Kasumi-1 (cell line): ENCODE measurements around the gene KCNQ5.

Experiments
- DNase-seq, 2 experiments: peaks; one replicate each; lab custom pipeline; 2025; lab: John Stamatoyannopoulos, UW

KCNQ5 gene

DNA sequence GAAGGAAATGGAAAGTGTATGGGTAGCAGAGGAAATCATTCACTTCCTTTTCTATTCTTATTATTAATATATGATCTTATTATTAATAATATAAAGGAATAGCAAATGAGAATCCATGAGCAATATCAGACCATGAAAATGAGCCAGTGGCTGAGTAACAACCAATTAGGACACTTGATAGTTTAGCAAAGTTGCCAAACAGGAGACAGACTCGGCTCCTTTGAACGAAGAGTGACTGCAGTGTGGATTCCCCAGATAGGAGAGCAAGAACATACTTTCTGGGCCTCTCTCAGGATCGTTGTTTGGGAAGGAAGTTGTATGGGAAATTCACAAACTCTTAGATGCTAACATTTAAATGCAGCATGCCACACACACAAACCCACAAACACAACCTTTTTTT lies 381.4 kb downstream of the KCNQ5 start:
- DNase-seq: no peak

DNA sequence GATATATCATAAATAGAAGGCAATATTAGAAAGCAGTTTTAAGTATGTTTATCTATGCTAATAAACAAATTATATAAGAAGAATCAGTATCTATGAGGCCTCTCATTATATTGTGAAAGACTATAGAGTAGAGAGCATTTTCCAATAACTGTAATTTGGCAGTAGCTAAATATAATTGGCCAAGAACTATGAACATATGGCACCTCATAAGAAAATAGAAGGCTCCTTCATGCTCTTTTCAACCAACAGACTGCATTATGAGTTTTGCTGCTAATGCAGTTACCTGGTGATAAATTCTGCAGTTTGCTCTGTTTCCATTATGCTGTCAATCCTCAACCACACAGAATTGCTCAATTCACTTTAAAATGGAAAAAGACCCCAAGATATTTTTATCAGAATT lies 382.4 kb downstream of the KCNQ5 start:
- no peak for DNase-seq

DNA sequence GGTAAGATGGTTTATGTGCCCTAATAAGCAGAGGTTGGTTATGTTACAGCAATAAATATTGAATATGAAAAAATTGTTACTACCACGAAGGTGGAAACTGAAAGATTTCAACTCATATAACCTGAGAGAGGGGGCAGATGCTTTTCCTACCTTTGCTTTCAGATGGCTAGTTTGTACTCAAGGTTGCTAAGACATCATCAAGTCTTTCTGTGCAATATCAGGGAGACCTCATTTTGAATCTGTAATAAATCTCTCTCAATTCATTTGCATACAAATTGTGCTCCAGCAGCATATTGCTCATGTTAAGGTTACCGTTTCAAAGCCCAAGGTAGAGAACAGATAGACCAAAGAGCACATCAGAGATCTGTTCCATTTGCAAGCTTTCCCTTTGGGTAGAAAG lies 383.0 kb downstream of the KCNQ5 start:
- DNase-seq: no peak

DNA sequence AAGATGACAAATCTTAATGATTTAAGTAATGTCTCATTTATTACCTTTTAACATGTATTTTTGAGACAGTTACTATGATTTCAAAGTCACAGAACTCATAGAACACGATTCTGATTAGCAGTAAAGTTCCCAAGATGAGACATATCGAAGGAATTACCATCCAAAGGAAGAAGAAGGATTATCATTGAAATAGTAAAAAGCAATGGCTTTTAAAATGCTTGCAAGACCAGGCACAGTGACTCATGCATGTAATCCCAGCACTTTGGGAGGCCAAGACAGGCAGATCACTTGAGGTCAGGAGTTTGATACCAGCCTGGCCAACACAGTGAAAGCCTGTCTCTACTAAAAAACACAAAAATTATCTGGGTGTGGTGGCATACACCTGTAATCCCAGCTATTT lies 384.3 kb downstream of the KCNQ5 start:
- no peak for DNase-seq

DNA sequence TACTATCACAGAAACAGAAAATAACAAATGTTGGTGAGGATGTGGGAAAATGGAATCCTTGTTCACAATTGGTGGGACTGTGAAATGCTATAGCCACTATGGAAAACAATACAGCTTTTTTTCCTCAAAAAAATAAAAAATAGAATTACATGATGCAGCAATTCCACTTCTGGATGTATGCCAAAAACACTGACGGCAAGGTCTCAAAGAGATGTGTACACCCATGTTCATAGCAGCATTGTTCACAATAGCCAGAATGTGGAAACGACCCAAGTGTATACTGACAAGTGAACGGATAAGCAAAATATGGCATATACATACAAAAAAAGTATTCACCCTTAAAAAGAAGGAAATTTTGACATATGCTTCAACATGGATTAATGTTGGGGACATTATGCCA lies 390.1 kb downstream of the KCNQ5 start:
- no peak for DNase-seq

DNA sequence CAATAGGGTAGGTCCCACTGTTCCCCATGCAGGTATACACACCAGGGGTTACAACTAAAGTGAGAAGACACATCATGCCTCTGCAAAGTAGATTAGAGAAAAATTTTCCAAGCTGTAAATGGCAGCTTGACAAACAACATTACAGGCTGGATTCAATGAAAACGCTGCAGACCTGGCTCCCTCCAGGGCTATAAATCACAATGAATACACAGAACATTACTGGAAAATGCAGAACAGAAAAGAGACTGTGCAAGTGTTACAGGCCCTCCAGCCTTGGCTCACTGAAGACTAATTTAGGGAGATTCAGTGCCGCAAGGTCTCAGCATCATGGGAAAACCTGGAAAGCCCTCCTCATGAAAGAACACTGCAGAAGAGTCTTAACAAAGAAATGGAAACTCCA lies 395.6 kb downstream of the KCNQ5 start:
- DNase-seq: no peak

DNA sequence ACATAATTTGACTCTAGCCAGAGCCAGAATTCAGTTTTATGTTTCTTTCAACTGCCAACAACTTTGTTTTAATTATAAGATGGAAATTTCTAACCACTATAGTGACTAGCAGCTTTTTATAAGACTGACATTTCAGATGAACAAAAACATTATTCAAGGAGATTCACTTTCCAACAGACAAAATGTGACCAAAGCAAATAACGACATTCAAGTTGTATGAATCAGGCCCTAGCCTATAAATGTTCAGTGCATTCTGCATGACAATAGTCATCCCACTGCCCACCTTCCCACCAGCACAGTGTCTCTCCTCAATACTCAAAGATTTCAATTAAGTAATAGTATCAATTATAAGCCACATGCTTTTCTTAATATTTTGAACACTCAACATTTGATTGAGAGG lies 402.7 kb downstream of the KCNQ5 start:
- DNase-seq: no peak

DNA sequence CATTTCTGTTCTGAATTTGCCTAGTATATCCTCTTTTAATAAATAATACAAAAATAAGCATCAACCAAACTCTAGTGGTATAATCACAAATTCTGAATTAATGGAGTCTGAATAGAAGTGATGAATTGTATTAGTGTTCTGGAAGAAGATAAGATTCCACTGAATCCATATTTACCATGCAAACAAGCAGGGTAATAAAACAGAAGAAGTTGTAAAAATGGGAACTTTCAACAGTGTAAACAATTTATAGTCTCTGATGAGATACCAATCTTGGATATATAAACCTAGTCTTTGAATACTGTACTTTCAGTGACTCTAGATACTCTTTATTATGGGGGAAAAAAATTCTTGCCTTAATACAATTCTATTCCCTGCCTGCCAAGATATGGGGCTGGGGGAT lies 405.8 kb downstream of the KCNQ5 start:
- no peak for DNase-seq

DNA sequence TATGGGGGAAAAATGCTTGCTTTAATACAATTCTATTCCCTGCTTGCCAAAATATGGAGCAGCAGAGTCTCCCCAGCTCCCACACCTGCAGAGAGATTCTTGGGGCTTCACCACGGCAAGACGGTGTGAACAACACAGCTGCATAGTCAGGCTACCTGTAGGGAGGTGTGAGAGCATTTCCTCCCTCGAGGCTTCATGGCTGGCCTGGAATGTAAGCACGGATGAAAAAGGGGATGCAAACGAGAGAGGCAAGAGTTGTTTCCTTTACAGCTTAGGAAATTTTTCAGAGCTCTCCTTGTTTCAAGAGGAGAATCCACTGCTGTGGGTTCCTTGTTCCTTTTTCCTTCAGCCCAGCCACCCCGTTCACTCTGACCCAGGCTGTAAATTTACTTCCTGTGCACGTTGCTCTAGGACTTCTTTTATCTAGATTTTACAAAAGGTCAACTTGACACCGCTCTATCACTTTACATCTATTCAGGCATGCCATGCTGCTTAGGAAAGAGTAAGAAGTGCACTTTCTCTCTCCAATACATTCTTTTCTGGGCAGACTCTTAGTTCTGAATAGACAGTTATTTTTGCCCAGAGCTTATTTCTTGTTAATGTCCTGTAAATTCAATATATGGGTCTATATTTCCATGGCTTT lies 406.4 kb downstream of the KCNQ5 start:
- DNase-seq: peak; percentile 55 to 59

DNA sequence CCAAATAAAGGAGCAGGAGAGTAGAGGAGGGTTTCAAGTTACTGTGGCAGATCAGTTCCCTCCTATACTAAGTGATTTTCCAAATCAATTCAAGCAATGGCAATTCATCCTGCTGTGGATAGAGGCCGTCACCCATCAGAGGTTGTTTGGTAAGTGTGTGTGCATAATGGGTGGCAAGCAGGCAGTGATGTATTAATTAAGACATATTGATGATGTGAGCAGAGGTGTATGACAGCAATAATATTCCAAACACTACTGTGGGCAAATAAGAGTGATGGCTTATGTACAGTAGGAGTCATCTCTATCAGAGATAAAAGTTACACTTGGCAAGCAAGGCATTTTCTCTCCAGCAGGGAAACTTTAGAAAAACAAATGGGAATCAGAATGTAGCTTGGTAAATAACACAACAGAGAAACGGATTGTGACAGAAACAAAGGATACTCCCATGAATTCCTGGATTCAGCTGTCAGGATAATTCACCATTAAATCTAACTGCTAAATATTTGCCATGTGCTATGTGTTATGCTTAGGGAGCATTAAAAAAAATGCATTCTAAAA lies 407.1 kb downstream of the KCNQ5 start:
- no peak for DNase-seq

DNA sequence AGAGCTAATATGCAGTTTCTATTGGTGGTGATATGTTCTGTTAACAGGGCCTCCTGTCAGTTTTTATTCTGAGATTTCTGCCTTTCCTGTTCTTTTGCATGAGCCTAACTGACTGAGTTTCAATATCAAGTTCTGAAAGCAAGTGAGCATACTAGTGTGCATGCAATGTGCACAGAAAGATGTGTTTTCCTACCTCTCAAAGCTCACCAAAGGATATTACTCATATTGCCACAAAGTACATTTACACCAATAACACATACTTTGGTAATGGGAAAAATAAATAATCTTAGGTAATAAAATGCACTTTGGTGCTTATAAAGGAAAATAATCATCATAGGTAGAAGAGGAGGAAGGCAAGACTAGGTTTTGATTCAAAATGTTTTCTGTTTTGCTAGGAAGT lies 408.4 kb downstream of the KCNQ5 start:
- DNase-seq: no peak

DNA sequence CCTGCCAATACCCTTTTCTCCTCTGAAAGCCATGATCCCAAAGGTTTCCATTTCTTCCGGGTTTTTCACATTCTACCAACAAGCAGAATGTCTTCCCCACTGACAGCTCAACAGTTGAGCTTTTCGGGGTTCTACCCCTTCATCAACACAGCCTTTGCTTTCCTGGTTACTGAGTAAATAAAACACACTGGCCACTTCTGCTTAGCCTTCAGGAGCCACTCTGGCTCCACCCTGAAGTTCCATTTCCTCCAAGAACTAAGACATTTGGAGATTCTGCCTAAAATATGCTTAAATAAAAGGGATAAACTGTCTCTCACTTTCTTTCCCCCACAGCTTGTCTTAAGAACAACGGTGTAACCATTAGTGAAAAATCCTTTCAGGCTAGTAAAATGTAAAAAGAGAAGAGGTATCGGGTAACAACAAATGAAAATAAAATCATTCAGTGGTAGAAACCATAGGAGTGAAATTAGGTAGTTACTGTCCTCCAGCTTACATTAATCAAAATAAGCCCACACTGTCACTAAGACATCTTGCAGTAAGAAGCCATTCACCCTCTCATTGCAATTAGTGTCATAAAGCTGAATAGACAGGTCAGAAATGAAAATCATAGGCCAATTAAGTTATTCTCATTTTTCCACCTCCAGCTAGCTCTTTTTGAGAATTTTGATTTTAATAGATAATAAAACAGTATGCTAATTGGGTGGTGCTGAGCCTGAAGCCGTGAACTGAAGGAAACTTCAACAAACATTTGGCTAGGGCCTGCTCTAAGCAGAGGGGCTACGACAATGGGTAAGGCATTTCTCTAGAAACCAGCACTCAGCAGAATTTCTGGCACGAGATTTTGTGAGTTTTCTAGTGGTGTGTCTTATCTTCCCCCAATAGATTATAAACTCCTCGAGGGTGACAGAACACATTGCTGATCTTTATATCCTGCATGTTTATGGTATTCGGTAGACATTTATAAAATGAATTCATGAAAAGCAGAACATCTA lies 409.2 kb downstream of the KCNQ5 start:
- no peak for DNase-seq

DNA sequence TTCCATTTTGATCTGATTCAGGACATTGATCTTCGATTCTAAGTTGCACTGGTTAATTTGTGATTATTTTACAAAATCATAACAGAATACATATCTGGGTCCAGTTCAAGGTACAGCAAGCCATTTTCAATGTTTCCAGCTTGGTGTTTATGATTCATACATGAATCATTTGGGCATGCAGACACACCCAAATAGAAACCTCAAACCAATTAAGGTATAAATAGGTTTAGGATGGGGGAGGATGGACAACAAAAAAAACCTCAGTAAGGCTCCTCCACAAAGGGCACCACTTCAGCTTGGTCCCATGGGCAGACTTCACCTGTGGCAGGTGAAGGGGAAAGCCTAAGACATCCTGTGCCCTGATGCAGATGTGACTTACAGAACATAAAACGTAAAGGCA lies 410.7 kb downstream of the KCNQ5 start:
- DNase-seq: no peak

DNA sequence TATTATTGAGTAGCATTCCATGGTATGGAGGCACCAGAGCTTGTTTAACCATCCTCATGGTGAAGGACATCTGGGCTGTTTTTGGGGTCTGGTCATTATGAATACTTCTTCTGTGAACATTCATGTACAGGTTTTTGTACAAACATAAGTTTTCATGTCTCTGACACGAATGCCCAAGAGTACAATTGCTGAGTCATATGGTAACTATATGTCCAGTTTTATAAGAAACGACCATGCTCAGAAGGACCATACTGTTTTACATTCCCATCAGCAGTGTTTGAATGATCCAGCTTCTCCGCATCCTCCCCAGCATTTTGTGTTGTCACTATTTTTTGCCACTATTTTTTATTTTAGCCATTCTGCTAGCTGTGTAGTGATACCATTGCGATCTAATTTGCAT lies 414.8 kb downstream of the KCNQ5 start:
- DNase-seq: no peak

DNA sequence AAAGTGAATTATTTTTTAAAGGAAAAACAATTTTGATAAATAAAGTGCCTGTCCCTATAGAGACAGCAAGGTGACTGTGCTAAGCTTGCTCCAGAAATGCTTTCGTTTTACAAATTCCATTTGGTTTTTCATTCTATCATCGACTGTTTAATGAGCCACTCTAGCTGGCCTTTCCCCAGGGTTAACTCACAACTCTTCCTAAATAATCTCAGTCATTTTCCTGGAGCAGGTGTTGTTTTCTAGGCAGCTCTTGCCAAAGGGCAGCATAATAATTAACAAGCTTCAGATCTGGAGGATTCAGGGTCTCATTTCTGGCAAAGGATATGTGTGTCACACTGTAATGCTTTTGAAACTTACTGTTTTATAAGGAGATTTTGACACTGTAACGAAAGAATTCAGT lies 419.2 kb downstream of the KCNQ5 start:
- DNase-seq: no peak

DNA sequence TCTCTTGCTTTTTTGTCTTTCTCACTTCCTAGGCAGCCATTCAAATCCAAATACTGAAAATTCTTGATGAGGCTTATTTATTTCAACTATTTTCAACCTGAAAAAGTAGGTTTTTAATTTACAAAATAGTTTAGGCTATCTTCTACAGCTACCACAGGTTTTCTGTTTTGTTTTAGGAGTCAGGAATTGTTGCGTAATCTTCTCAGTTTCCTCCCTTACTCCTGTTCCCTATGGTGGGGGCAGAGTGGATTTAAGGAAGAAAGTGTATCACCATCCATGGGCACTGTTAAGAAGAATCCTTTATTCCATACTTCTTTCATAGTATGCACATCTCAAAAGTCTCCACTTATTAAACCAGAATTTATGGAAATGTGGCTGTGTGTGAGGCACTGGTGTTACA lies 421.0 kb downstream of the KCNQ5 start:
- DNase-seq: no peak

DNA sequence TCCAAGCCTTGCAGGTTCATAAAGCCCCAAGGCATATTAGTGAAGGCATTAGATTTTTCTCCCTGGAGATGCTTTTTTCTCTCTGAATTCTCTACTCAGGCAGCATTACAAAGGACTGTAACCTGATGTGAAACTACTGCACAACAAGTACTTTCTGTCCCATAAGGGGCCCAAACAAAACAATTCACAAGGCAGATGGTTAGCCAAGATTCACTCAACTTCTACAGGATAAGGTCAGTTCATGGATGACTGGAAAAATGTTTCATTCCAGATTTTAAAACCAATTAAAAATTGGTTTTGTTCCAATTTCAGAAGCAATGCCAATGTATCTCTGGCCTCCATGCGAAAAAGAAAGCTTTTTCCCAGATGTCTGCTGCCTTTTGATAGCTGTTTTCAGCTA lies 421.6 kb downstream of the KCNQ5 start:
- no peak for DNase-seq

DNA sequence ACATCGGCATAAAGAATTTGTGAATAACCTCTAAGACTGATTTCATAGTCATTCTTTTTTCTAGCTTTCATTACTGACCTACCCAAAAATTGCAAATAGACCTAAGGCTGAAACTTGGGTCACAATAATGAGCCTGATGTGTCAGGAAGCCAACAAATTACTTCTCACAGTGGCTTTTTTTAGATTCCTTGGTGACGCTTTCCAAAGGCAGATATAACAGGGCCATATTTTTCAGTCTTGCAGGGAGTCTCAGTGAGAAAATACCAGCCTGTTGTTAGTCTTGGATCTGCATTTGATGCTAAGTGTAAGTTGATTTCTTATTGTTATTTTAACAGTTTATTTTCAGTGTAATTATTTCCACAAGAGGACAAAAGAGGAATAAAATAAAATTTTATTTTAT lies 423.7 kb downstream of the KCNQ5 start:
- no peak for DNase-seq

DNA sequence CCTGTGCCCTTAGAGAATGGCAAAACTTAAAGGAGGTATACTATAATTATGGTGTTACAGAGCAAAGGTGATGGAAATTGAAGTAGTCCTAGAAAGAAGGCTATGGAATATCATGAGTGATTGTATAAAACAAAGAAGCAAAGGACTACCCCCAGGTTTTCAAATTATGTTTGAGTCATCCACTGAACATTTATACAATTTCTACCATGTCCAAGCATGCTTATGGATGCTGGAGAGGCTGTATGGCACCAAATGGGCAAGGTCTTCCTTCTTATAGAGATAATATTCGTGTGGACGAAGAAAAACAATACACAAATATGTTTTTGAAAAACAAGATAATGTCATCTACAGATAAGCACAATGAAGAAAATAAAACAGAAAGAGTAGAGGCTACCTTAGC lies 425.9 kb downstream of the KCNQ5 start:
- DNase-seq: no peak

DNA sequence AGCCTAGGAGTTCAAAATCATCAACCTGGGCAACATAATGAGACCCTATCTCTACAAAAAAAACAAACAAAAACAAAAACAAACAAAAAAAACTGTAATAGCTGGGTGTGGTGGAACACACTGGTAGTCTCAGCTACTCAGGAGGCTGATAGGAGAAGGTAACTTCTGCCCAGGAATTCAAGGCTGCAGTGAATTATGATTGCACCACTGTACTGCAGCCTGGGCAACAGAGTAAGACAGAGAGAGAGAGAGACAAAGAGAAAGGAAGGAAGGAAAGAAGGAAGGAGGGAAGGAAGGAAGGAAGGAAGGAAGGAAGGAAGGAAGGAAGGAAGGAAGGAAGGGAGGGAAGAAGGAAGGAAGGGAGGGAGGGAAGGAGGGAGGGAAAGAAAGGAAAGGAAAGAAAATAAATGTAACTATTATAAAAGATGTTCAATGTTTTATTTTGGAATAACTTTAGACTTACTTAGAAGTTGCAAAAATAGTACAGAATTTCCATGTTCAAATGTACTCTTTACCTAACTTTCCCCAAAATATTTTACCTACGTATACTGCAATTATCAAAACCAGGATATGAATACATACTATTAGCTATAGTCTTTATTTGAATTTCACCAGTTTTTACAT lies 428.2 kb downstream of the KCNQ5 start:
- DNase-seq: no peak

DNA sequence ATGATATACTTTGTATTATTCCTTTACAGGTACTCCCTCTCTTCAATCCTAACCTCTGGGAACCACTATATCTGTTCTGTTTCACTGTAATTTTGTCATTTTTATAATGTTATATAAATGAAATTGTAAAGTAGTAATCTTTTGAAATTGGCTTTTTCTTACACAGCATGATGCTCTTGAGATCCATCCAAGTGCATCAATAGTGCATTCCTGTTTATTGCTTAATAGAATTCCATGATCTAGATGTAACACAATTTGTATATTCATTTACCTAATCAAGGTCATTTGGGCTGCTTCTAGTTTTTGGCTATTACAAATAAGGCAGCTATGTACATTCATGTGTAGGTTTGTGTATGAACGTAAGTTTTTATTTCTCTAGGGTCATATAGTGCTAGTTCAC lies 428.8 kb downstream of the KCNQ5 start:
- DNase-seq: no peak

DNA sequence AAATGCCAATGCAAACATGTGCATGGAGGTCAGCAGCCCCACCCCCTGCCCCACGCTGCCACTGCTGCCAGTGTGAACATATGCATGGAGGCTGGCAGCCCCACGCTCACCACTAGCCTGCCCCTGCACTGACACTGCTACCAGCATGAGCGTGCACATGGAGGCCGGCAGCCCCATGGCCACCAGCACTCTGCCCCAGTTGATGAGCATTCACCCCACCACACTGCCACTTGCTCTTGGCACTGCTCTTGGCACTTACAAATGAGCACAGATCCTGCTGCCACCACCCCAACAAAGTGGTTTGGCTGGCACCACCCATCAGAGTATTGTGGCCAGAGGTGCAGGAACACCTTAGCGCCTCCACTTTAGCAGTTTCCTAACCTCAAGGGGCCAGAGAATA lies 429.3 kb downstream of the KCNQ5 start:
- no peak for DNase-seq

DNA sequence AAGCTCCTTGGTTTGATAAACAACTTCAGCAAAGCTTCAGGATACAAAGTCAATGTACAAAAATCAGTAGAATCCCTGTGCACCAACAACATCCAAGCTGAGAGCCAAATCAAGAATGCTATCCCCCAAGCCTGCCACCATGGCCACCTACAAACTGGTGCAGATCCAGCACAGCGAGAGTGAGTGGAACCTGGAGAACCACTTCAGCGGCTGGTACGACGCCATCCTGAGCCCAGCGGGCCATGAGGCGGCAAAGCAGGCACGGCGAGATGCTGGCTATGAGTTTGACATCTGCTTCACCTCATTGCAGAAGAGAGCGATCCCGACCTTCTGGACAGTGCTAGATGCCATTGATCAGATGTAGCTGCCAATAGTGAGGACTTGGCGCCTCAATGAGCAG lies 433.1 kb downstream of the KCNQ5 start:
- no peak for DNase-seq
